ENCODE measurements around the gene BTAF1. TPM values are rescaled to one million over a fixed set of nuclear protein-coding genes. Genes with fewer than 3 reads are reported as not detected.
A peak's percentile ranks its signal among the peaks of the same experiment; 100 is the strongest.

The BTAF1 gene
- total RNA-seq, 1 donor from 2014 or later: 42.2 TPM

GRCh38 chr10:91908337-91909116 lies 15.0 kb upstream of the BTAF1 start:
- TF ChIP-seq, protein P1, sequence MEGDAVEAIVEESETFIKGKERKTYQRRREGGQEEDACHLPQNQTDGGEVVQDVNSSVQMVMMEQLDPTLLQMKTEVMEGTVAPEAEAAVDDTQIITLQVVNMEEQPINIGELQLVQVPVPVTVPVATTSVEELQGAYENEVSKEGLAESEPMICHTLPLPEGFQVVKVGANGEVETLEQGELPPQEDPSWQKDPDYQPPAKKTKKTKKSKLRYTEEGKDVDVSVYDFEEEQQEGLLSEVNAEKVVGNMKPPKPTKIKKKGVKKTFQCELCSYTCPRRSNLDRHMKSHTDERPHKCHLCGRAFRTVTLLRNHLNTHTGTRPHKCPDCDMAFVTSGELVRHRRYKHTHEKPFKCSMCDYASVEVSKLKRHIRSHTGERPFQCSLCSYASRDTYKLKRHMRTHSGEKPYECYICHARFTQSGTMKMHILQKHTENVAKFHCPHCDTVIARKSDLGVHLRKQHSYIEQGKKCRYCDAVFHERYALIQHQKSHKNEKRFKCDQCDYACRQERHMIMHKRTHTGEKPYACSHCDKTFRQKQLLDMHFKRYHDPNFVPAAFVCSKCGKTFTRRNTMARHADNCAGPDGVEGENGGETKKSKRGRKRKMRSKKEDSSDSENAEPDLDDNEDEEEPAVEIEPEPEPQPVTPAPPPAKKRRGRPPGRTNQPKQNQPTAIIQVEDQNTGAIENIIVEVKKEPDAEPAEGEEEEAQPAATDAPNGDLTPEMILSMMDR (IDR thresholded peaks at IDR 0.05; ENCODE audit: partially characterized antibody, unreplicated experiment): no peak
- peak overlapping the region; percentile 77 for H3K27ac Mint-ChIP-seq (ENCODE audit: unreplicated experiment)
- H3K27me3 Mint-ChIP-seq (ENCODE audit: unreplicated experiment): peaks cover 12% of the 10 kb centered on the region
- no peaks in the 10 kb centered on the region for H3K36me3 Mint-ChIP-seq (ENCODE audit: unreplicated experiment)
- peak overlapping the region; percentile 95 for H3K4me3 Mint-ChIP-seq (ENCODE audit: unreplicated experiment)
- DNase-seq: peak; percentile 84
- H3K4me1 Mint-ChIP-seq (ENCODE audit: low read depth, unreplicated experiment): peaks cover 5% of the 10 kb centered on the region
- H3K9me3 Mint-ChIP-seq (ENCODE audit: unreplicated experiment): peaks cover 10% of the 10 kb centered on the region

- TF ChIP-seq, protein P1 (IDR thresholded peaks at IDR 0.05; ENCODE audit: partially characterized antibody, unreplicated experiment): no peak
- H3K27me3 Mint-ChIP-seq (ENCODE audit: unreplicated experiment): peaks cover 12% of the 10 kb centered on the region
- H3K27ac Mint-ChIP-seq (ENCODE audit: unreplicated experiment): peak within 1 kb of the TSS; percentile 77
- peak; percentile 52 for DNase-seq
- H3K4me3 Mint-ChIP-seq (ENCODE audit: unreplicated experiment): peak within 1 kb of the TSS; percentile 95
- H3K36me3 Mint-ChIP-seq (ENCODE audit: unreplicated experiment): no peaks in the 10 kb centered on the region
- H3K9me3 Mint-ChIP-seq (ENCODE audit: unreplicated experiment): peaks cover 10% of the 10 kb centered on the region
- H3K4me1 Mint-ChIP-seq (ENCODE audit: low read depth, unreplicated experiment): peaks cover 5% of the 10 kb centered on the region
Measured at GRCh38 chr10:91909117-91909677, 14.4 kb upstream of the BTAF1 start, which contains the start of gene FGFBP3. FGFBP3 (minus strand) TSS chr10:91909486; CDS start chr10:91908969, 517 bp downstream.

- peaks cover 5% of the 10 kb centered on the region for H3K4me1 Mint-ChIP-seq (ENCODE audit: low read depth, unreplicated experiment)
- H3K36me3 Mint-ChIP-seq (ENCODE audit: unreplicated experiment): no peaks in the 10 kb centered on the region
- H3K27me3 Mint-ChIP-seq (ENCODE audit: unreplicated experiment): peaks cover 12% of the 10 kb centered on the region
- no peak for DNase-seq
- no peak overlapping the region for H3K4me3 Mint-ChIP-seq (ENCODE audit: unreplicated experiment)
- H3K9me3 Mint-ChIP-seq (ENCODE audit: unreplicated experiment): peaks cover 10% of the 10 kb centered on the region
- no peak overlapping the region for H3K27ac Mint-ChIP-seq (ENCODE audit: unreplicated experiment)
- TF ChIP-seq, protein P1 (IDR thresholded peaks at IDR 0.05; ENCODE audit: partially characterized antibody, unreplicated experiment): no peak
Measured at GRCh38 chr10:91910467-91910866, 13.1 kb upstream of the BTAF1 start.

DNA sequence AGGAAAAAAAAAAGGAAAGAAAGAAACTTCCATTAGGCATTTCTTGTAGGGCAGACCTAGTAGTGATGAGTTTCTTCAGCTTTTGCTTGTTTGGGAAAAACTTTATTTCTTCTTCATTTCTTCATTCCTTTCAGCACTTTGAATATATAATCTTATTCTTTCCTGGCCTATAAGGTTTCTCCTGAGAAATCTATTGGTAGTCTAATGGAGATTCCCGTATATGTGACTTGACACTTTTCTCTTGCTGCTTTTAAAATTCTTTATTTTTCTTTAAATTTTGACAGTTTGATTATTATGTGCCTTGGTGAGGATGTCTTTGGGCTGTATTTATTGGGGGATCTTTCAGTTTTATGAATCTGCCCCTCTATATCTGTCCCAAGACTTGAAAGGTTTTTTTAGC lies 3.9 kb upstream of the BTAF1 start:
- Mint-ChIP-seq H3K36me3 (ENCODE audit: unreplicated experiment) (peaks cover 4% of the 10 kb centered on the region), H3K4me3 (ENCODE audit: unreplicated experiment) (no peak overlapping the region), H3K27me3 (ENCODE audit: unreplicated experiment) (peaks cover 5% of the 10 kb centered on the region), H3K9me3 (ENCODE audit: unreplicated experiment) (peaks cover 12% of the 10 kb centered on the region), H3K4me1 (ENCODE audit: low read depth, unreplicated experiment) (peaks cover 5% of the 10 kb centered on the region), H3K27ac (ENCODE audit: unreplicated experiment) (no peak overlapping the region)
- no peak for DNase-seq
- TF ChIP-seq, protein P1 (IDR thresholded peaks at IDR 0.05; ENCODE audit: partially characterized antibody, unreplicated experiment): no peak
